ENCODE results near the gene LCAT.

Gene LCAT

DNA sequence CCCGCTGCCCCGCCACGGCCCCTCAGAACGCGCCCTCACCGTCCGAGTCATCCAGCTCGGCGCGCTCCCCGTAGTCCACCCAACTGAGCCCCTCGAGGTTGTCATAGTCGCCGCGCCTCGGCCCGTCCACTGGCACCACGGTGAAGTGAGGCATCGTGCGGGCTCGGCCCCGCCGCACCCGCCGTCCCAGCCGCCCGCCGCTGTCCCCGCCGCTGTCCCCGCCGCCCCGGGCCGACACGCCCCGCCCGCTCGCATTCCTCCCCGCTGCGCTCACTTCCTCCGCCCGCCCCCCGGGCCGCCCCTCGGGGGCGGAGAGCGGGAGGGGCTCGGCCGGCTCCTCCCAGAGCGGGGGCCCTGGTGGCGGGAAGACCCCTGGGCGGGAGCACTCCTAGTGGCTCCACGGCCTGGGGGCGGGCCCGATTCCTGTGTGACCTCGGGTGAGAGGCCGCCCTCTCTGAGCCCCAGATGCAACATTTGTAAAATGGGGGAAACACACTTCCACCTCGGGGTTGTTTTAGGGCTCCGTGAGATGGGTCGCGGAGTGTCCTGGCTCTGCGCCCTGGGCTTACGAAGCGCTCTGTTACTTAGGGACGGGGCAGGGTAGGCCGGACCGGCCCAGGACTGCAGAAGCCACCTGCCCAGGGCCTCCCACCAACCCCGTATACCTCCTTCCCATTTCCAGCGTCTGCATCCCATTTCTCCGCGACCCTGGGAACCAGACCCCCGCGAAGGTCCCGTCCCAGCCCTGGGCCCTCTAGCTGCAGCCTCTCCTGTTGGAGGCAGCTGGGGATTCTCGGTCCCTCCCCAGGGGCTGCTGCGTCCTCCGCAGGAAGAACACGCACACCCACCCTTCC is 24.7 kb upstream of the LCAT start, which contains the start of gene SLC12A4:
TSS of gene SLC12A4 (minus strand) at position 238 of the 854 bp plus-strand sequence. CDS start at position 154, 84 bp downstream.
- DNase-seq (ENCODE audit: low spot score), result peak; percentile 99

DNA sequence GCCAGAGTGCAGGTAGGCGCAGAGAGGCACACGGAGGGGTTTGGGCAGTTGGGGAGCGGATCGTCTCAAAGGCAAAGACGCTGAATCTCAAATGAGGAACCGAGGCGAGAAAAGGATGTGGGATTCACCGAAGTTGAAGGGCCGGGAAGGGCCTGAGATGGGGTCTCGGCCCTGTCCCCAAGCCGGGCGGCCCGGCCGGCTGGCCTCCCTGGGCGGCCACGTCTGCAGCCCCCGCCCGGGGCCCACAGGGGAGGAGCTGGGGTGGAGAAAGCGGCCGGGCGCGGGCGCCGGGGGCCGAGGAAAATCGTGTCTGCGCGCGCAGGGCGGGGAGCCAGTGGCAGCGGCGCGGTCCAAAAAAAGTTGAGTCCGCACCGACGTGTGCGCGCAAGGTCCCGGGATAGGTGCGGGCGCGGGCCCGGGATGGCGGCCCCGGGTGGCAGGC is 24.1 kb upstream of the LCAT start:
- peak; percentile 69 for DNase-seq (ENCODE audit: low spot score)

DNA sequence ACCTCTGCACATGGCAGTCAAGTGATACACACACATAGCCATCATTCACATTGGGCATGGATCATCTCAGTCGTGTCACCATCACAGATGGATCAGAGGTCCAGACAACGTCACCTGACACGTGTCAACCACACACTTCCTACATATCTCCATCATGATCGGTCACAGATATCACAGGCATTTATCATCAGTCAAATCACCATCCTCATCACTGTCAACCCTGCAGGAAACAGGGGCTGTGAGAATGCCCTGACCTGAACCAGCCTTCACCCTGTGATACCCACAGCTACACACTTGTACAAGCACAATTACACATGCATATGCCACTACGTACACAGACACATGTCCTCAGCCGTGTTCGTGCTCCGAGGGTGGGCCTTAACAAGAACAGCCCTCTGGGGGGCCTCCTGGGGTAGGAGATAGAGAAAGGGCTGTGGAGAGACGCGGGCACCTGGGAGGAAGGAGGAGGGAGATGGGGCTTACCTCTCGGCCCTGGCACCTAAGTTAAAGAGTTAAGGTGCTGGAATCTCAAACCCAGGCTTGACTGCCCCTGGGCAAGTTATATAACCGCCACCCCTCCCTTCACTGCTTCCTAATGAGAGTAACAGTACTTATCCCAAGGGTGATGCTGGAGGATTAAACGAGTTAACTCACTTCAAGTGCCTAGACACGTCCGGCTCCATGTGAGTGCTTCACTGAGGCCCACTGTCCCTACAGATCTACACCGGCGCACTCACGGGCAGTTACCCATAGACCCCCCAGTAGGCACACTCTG is 23.4 kb upstream of the LCAT start:
- no peak for DNase-seq (ENCODE audit: low spot score)

DNA sequence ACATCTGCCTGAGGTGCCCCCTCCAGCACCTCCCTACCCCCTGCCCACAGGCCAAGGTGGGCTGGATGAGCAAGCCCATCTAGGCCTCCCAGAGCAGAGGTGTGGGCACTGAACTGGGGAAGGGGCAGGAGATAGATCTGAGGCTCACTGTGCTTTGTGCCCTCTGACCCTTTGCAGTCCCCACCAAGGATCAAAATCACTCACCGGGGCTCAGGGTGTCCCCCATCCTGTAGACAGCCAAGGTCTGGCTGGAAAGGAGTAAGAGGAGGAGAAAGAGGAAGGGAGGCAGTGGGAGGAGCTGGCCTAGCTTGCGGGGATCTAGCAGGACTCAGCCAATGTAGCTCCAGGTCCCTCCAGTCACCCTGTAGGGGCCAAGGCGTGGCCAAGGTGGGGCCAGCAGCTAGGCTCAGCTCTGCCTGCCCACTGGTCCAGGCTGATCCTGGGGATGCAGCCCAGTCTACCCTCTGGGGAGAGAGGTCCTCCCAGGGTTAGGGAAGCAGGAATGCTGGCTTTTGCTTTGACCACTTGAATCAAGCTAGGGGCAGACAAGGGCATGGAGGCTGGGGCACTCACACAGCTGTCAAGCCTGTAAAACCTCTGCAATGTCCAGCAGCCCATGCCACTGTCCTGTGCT is 22.7 kb upstream of the LCAT start:
- no peak for DNase-seq (ENCODE audit: low spot score)

DNA sequence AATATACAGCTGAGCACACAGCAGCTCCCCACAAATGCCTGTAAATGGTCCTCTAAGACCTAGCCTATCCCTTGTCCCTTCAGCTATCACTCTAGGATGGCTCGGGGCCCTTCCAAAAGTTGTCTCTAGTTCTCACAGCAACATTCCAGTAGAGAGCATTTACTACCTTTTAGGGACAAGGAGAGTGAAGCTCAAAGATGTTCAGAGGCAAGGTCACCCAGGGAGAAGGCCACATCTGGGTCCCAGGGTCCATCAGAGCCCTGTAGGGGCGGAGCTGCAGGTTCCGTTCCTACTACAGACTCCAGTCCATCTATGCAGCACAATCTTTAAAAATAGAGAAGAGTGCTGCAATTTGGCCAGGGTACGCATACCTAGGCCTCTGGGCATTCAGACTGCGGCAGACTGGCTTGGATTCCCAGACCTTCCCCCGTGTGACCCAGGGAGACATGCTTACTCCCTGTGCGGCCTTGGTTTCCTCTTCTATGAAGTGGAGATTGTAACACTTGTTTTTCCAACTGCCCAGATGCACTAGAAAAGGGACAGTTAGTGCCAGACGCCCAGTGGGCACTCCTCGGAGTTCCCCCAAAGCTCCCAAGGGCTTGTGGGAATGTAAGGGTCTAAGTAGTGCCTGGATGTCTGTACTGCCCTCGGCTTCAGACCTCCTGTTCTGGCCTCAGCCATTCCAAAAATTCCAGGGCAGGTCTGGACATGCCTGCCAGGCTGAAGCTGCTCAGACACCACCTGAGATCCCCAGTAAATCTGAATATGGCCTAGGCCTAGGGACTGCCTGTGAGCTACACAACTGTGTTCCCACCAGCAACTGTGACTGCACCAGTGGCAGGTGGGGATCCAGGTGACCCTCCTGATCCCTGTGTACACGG is 22.0 kb upstream of the LCAT start:
- no peak for DNase-seq (ENCODE audit: low spot score)

DNA sequence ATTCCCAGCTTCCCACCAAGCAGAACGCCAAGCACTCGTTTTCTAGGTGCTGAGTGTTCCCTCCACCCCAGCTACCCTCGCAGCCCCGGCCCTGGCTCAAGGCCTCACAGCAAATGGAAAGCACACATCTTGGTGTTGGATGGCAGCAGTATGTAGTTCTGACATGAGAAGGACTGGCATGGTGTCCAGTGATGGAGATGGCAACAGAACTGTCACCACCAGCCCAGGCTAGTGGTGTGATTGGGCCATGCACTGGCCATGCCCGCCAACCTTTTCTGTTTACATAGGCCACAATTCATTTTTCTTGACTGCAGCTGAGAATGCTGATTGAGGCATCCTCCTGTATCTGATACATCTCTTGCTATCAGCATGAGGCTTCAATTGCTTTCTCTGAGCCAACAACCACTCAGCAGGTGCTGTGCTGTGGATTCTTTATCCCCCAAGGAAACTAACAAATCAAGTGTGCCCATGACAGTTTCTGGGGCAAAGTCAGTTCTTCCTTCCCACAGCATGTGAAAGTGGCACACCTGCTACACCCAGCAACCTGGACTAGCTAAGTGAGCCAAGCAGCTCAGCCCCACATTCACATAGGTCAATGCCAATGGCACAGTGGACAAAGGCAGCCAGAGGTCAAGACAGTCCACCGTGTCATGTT is 20.7 kb upstream of the LCAT start:
- DNase-seq (ENCODE audit: low spot score), result no peak

DNA sequence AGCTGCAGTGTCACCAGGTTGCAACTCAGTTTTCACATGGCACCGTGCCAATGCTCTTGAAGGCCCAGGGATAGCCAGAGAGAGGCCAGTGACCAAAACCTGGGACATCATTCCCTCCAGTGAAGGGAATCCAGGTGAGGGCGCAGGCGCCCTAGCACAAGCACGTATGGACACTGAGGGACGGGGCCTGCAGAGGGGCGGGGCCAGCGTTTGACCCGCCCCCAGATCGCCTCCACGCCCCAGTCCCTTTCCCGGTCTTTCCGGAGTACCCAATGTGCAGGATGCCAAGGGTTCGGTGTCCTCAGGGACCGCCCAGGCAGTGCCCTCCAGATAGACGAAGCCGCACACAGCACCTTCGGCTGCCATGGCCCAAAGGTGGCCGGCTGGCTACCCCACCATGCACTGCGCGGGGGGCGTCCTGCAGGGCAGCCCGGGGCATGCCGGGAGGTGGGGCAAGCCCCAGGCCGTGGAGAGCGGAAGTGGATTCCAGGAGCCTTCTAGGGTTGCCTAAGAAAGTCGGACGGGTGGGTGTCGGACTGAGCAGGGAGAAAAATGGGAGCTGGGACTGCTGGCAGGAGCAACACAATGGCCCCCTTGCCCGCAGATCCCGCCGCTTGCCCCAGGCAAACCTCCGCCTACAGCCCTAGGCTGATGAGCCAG is 19.9 kb upstream of the LCAT start:
- no peak for DNase-seq (ENCODE audit: low spot score)

DNA sequence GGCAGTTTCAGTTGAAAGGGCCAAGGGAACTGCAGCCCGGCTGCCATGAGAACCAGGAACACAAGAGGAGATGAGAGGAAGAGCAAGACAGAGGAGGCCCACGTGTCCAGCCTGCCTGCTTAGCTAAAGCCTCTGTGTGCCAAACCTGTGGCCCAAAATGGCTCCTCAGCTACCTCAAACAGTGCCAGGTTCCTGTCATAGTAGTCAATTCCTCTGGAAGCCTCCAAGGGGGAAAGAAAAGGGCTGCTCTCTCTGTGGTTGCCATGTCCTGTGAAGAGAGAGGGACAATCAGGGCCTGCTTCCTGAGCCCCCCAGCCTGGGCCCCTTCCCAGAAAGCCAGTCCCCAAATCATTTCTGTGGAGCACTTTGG is 19.4 kb upstream of the LCAT start:
- DNase-seq (ENCODE audit: low spot score), result no peak

DNA sequence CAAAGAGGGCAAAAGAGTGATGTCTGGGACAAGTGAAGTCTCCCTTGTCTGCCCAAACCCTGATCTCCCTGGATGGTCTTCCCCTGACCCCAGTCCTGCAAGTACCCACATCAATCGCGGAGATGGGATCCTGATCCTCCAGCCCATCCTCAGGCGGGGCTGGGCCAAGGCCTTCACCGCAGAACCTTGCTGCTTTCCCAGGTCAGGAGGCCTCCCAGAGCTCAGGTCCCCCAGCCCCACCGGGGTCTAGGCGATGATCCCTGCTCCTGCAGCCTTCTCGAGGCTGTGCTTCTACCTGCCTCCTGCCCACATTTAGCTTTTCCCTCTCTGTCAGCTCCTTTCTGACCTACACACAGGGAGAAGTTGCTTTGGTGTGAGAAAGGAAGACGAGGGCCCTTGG is 18.2 kb upstream of the LCAT start:
- no peak for DNase-seq (ENCODE audit: low spot score)

DNA sequence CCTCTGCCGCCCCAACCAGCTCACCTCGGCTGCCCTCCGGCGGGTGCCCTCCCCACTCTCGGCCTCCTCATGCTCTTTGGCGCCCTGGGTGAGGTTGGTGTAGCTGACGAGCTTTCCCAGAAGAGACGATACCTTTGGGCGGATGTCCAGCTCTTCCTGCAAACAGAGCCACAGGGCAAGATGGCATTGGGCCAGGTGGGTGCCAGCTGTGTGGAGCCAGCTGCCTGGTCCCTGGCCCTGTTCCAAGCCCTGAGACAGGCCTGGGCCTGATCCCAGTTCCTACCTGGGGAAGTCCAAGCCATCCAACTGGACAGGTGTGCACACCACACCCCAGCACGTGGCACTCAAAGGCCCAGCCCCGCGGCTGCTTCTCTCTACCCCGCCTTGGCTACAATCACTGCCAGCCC is 17.6 kb upstream of the LCAT start:
- no peak for DNase-seq (ENCODE audit: low spot score)

DNA sequence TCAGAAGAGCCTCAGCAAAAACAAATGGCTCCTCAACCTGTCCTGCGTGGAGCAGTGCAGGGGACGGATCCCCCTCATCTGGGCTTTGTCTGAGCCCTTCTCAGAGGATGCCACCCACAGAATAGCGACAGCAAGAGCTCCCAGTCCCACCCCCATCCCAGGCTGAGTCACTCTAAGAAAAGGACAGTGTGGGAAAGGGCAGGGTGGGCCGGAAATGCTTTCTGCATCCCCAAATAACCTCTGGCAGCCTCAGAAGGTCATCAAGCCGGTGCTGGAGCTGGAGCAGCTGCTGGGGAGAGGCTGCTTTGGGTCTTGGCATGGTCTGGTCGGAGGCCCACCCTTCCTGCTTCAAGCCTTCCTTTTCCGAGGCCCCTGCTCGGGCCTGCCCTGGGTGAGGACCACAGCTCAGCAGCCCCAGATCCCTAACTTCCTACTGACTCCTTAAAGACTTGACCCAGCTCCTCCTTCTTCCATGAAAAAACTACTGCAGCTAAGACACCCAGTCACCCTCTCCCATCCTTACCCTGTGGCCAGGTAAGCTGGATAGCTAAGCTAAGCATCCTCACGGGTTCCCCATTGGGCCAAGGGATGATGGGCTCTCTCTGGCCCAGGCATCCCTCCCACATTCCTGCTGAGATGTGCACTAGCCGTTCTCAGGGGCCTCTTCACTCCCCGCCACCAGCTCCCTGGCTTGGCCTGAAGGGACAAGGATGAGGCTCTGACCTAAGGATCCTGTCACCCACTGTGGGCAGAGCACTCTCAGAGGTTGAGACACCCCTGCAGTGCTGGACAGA is 15.8 kb upstream of the LCAT start:
- DNase-seq (ENCODE audit: low spot score), result no peak

DNA sequence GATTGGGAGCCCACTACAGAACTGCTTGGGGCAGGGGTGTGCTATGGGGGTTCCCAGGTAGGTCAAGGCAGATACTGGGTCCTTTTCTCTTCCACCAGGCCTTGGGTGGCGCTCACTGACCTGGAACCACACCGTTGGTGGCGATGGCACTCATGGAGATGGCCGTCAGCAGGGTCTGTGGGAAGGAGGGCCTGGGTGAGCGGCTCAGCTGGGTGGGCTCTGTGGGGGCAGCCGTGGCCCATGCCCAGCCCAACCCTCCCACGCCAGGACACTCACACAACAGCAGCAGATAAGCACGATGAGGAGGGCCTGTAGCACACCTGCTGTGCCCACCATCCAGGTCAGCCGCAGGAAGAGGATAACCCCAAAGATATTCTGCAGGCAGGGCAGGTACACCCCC is 13.7 kb upstream of the LCAT start:
- no peak for DNase-seq (ENCODE audit: low spot score)

DNA sequence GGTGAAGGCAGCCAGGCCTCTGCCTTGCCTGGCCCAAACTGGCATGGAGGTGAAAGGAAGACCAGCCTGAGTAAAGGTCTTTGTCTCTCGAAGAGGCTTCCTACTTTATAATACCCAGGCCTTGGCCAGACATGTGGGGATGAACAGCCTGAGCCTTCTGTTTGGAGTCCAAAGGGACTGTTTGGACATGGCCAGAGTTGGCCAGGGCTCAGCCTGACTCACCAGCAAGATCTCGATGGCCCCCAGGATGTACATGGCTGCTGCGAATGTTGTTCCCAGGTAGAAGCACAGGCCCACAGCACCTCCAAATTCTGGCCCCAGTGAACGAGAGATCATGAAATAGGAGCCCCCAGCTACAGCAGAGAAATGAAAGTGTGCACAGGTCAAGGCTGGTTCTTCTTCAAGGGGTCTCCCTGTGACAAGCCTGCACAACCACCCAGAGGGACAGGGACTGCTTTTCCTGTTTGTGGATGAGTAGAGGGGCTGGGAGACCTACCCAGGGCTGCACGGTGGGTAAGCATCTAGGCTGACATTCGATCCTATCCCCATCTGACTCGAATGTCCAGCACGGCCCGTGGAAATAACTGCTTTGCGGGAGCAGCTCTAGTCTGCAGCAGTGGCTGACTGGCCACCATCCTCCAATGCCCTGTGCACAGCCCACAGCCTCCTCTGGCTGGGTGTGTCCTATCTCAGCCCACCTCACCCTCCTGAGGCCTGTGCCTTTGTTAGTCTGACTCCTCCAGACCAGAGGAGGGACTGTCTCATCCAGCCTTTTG is 10.7 kb upstream of the LCAT start:
- DNase-seq (ENCODE audit: low spot score), result no peak

DNA sequence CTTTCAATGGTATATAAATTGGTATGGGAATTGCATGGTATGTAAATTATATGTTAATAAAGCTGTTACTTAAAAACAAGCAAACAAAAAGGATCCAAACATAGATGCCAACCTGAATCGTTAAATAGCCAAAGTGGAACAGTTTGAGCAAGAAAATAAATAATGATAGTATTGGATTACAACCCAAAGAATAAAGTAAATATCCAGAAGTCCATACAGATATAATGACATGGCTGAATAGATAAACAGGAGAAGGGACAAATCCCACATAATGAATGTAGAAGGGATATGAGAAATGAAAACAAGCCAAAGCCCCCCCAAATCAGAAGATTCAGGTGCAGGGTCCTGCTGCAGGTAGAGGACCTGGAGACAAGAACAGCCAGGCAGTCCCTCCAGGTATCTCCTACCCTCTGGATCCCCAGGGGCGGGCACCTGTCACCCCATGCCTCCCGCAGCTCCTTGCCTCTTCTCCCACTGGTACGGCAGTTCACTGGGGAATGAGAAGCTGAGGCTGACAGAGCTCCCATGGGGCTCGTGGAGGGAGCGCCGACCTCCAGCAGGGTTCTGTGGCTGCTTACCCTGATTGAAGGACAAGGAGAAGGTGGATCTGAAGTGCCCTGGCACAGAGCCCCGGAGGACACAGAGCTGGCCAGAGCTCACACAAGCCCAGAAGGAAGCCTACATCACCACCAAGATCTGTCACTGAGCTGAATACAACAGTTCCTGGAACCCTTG is 9.9 kb upstream of the LCAT start:
- no peak for DNase-seq (ENCODE audit: low spot score)

DNA sequence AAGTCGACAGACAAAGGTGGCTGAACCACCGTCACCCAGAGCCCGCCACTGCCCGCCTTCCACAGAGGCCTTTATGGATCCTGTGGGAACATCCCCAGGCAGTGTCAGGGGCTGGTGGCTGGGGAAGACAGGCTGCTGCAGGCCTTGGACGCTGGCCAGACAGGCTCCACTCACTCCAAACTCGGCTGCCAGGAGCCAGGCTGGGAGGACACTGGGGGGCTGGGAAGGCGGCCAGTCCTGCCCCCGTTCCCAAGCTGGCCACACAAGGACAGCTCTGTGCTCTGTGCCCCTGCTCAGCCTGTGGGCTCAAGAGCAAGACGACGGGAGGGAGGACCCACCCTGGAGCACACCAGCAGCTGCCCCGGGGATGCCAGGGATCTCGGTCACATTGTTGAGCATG is 7.6 kb upstream of the LCAT start:
- no peak for DNase-seq (ENCODE audit: low spot score)

DNA sequence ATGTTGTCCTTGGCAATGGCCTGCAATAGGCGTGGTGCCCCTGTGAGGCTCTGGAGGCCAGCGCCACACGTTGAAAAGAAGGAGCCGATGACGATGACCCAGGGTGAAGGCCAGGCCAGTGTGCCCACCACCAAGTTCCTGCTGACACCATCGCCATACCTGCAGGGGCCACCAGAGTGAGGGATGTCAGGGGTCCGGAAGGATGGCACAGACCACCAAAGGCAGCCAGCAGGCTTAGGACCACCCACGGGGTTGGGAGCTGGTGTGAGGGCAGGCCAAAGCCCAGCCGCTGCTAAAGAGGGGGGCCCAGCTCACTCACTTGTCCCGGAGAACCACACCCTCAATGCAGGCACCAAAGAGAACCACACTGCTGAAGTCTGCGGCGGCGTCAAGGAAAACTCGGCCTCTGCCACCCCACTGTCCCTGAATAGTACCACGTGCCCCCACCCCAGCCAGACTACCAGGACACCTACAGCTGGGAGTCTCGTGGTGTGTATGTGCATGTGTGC is 6.5 kb upstream of the LCAT start:
- no peak for DNase-seq (ENCODE audit: low spot score)

DNA sequence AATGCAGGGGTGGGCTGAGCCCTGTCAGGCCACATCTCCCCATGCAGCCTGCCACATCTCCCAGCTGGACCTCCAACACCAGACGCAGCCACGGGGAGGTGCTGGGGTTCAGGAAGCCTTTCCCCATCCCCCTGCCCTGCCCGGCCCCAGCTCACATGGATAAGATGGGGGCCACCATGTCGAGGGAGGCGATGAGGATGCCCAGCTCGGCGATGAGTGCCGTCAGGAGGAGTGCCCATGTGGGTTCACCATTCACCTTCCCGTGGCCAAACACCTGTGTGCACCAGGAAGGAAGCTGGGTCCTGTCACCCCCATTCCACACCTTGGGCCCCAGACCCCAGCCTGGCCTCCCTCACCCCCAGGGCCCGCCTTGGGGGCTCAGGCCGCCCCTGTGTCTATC is 5.7 kb upstream of the LCAT start:
- no peak for DNase-seq (ENCODE audit: low spot score)

DNA sequence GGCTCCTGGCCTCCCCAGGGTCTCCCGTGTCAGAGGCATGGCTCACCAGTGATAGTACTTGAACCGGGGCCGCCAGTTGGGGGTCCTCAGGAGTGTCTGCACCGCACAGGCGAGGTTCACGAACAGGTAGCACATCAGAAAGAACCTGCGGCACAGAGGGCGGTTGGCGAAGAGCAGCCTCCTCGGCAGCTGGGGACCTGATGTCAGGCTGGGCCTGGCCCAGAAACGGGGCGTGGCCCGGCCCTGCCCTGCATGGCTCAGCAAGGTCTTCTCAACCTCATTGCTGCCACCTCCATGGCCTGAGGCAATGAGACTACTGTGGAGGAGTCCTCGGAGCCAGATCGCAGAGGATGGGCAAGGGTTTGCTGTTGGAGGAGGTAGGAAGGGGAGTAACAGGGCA is 4.1 kb upstream of the LCAT start:
- no peak for DNase-seq (ENCODE audit: low spot score)

All from HuH-7 (cell line).